ENCODE data around the gene ESRRB.

The ESRRB gene

DNA sequence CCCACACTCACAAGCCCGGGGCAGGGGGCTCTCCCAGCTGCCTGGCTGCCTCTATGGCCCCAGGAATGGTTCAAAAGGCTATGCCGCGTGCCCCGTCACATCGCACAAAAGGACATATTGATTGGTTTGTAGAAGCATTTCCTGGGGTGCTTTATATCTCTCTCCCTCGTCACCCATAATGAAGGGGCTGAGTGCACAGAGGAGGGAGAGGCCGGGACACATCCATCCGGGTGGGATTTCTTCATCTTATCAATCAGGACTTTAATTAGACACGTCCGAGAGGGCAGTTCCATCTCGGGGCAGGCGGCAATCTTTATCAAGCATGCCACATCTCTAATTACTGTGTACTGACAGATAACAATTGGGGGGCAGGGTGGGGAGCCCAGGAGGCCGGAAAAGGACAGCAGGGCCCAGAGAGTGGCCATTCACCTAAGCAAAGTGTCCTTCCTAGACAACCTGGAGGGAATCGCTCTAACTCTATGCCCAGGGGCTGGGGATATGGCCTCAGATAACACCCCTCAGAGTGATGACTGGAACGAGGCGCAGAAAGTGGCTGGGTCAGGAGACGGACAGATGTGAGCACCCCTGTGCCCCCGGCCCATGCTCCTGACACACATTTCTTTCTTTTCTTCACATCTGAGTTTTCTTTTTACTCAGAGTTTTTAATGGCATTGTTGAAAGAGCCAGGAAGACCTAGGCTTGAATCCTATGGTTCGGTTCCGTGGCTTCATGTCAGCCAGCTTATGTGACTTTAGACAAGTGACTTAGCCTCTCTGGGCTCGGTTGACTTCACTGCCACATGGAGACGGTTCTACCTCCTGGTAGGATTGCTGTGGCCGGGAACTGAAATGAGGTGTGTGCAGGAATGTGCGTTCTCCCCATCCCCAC lies 36.0 kb upstream of the ESRRB start:
- no peaks in the 10 kb centered on the region for H3K36me3 ChIP-seq (ENCODE audit: insufficient read depth, low read length)
- no peaks in the 10 kb centered on the region for H3K9me3 ChIP-seq (ENCODE audit: low read length)
- no peak overlapping the region for H2AFZ ChIP-seq (ENCODE audit: low read depth, low read length)
- H3K4me3 ChIP-seq (ENCODE audit: low read length), result no peak overlapping the region
- no peaks in the 10 kb centered on the region for H3K4me1 ChIP-seq (ENCODE audit: insufficient read depth, low read length)
- H3K27me3 ChIP-seq (ENCODE audit: insufficient read depth, low read length), result no peaks in the 10 kb centered on the region

DNA sequence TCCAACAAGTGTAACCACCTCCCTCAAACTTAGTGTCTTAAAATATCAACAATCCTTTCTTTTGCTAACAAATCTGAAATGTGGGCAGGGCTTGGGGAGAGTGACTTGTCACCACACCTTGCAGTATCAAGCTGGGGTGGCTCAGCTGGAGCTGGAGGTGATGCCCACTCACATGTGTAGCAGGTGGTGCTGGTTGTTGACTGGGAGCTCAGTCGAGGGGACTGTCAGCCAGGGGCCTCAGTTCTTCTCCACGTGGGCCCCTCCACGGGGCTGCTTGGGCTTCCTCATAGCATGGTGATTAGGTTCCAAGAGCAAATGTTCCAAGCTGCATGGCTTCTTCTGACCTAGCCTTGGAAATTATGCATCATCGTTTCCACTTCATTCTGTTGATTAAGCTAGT lies 32.6 kb upstream of the ESRRB start:
- H3K27me3 ChIP-seq (ENCODE audit: insufficient read depth, low read length), result no peaks in the 10 kb centered on the region
- no peaks in the 10 kb centered on the region for H3K4me1 ChIP-seq (ENCODE audit: insufficient read depth, low read length)
- H3K4me3 ChIP-seq (ENCODE audit: low read length), result no peak overlapping the region
- H3K36me3 ChIP-seq (ENCODE audit: insufficient read depth, low read length), result no peaks in the 10 kb centered on the region
- H3K9me3 ChIP-seq (ENCODE audit: low read length), result no peaks in the 10 kb centered on the region
- no peak overlapping the region for H2AFZ ChIP-seq (ENCODE audit: low read depth, low read length)

DNA sequence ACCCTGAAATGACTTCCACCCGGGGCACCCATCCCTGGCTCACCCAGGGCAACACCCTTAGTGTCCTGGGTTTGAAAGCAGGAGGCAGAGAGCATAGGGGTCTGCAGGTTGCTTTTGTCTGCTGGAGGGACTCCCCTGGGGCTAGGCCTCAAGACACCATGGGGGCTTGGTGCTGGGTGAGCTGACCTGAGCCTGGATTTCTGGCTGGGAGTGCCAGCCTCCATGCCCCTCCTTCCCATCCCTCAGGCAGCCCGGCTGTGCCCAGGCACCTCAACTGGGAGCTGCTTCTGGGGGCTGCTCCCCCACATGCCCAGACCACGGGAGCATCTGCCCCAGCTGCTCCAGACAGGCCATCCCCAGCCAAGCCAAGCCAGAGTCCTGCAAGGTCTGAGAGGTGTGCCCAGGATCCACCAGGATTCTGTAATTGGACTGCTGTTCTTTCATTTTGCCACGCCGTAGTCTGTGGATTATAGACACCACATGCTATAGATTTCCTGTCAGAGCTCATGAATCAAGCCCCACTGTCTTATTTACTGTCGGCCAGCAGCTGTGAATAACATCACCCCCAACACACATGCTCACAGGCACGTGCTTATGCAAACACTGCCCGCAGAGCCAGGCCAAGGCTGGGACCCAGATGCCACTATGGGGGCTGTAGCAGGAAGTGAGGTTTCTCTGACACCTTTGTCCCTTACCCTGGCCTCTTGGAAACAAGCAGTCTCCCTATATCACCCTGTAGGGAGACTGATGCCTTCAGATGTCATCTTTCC lies 29.4 kb upstream of the ESRRB start:
- Histone ChIP-seq H3K4me1 (ENCODE audit: insufficient read depth, low read length) (peaks cover 8% of the 10 kb centered on the region), H2AFZ (ENCODE audit: low read depth, low read length) (no peak overlapping the region), H3K27me3 (ENCODE audit: insufficient read depth, low read length) (no peaks in the 10 kb centered on the region), H3K9me3 (ENCODE audit: low read length) (no peaks in the 10 kb centered on the region), H3K4me3 (ENCODE audit: low read length) (no peak overlapping the region), H3K36me3 (ENCODE audit: insufficient read depth, low read length) (no peaks in the 10 kb centered on the region)

DNA sequence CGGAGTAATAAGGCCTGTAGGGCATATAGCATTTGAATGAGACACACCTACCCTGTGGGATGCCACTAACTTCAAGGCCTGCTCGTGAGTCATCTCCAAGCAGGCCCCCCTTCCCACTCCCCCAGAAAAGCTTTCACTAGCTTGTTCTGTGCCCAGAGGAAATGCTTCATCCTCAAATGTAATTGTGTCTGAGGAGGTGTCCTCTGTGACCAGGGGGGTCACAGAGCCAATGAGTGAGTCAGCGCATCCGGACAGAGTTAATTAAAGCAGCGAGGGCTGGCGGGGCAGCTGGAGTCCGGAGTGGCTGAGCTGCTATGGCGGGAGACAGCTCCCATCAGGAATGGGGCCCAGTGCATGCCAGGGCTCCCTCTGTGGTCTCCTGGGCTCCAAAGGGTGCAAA lies 27.0 kb upstream of the ESRRB start:
- Histone ChIP-seq H3K36me3 (ENCODE audit: insufficient read depth, low read length) (no peaks in the 10 kb centered on the region), H3K4me1 (ENCODE audit: insufficient read depth, low read length) (peaks cover 8% of the 10 kb centered on the region), H3K4me3 (ENCODE audit: low read length) (no peak overlapping the region), H3K27me3 (ENCODE audit: insufficient read depth, low read length) (no peaks in the 10 kb centered on the region), H2AFZ (ENCODE audit: low read depth, low read length) (no peak overlapping the region), H3K9me3 (ENCODE audit: low read length) (no peaks in the 10 kb centered on the region)

DNA sequence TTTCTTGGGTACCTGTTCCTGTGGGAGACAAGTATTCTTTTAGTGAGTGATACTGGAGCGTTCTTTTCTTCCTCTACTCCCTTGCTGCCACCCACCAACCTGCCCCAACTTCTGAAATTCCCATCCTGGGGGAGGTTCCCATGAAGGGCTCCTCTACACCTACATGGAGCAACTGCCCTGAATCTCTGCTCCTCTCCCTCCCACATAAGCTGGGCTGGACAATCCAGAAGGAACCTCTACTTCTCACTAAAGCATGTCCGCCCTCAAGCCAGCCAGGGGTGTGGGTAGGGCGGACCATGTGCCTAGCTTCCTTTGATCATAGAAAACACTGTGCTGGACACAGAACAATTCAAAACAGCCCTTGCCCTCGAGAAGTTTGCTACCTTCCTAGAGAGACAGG lies 25.9 kb upstream of the ESRRB start:
- Histone ChIP-seq H2AFZ (ENCODE audit: low read depth, low read length) (no peak overlapping the region), H3K27me3 (ENCODE audit: insufficient read depth, low read length) (no peaks in the 10 kb centered on the region), H3K4me1 (ENCODE audit: insufficient read depth, low read length) (peaks cover 8% of the 10 kb centered on the region), H3K9me3 (ENCODE audit: low read length) (no peaks in the 10 kb centered on the region), H3K36me3 (ENCODE audit: insufficient read depth, low read length) (no peaks in the 10 kb centered on the region), H3K4me3 (ENCODE audit: low read length) (no peak overlapping the region)

DNA sequence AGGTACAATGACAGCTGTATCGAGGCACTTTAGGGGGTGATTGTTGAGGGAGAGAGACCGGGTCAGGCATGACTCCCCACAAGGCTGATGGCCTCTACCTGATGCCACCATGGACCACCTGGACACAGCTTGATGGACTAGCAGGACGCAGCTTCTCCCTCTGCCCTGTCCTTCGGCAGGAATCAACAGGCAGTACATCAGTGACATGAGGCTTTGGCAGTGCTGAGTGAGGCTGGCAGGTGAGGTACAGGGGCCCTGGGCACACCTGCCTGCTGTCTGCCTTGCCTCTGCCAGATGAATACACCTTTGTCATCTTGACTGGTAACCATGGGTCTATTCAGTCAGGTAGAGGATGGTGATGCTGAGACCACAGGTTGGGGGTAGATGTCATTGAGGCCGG lies 25.3 kb upstream of the ESRRB start:
- H3K4me3 ChIP-seq (ENCODE audit: low read length), result no peak overlapping the region
- no peaks in the 10 kb centered on the region for H3K9me3 ChIP-seq (ENCODE audit: low read length)
- no peak overlapping the region for H2AFZ ChIP-seq (ENCODE audit: low read depth, low read length)
- H3K4me1 ChIP-seq (ENCODE audit: insufficient read depth, low read length), result peaks cover 8% of the 10 kb centered on the region
- H3K27me3 ChIP-seq (ENCODE audit: insufficient read depth, low read length), result no peaks in the 10 kb centered on the region
- no peaks in the 10 kb centered on the region for H3K36me3 ChIP-seq (ENCODE audit: insufficient read depth, low read length)

DNA sequence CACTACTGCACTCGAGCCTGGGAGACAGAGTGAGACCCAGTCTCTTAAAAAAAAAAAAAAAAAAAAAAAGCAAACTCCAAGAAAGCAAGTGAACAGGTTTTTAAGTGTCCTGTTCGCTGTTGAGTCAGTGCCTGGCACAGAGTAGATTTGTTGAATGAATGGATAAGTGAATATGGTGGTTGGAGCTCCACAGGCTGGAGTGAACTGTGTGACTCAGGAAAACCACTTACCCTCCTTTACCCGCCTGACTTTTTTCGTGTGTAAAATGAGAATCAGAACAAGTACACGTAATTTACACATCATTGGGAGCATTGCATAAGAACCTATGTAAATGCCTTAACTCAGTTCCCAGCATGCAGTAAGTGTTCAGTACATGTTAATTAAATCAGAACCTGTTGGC lies 24.0 kb upstream of the ESRRB start:
- Histone ChIP-seq H3K9me3 (ENCODE audit: low read length) (no peaks in the 10 kb centered on the region), H3K4me1 (ENCODE audit: insufficient read depth, low read length) (peaks cover 8% of the 10 kb centered on the region), H3K27me3 (ENCODE audit: insufficient read depth, low read length) (no peaks in the 10 kb centered on the region), H3K36me3 (ENCODE audit: insufficient read depth, low read length) (no peaks in the 10 kb centered on the region), H2AFZ (ENCODE audit: low read depth, low read length) (no peak overlapping the region), H3K4me3 (ENCODE audit: low read length) (no peak overlapping the region)

DNA sequence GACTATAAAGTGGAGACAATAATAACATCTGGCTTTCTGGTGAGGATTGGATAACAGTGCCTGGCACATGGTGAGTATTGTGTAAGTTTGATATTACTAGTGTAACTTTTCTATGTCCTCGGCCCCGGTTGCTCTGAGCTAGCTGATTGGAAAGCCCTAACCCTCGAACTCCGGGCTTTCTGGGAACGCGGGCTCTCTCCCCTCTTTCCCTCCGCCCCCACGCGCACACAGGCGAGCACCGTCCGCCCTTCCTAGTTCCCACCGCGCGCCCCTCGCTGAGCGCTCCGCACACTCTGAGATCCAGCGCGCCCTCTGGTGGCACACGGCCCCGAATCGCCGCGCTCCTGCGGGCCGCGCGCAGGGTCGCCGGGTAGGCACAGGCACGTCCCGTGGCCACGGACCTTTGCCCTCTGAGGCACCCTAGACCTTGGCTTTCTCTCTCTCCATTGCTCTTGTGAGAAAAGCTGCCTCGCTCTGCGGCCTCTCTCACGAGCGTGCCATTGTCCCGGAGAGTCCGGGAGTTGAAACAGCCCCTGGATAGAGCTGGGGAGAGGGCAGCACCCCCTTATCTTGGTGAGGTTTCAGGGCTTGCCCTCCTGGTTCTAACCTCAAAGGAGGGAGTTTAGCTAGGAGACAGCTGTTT lies 23.2 kb upstream of the ESRRB start:
- Histone ChIP-seq H3K27me3 (ENCODE audit: insufficient read depth, low read length) (no peaks in the 10 kb centered on the region), H2AFZ (ENCODE audit: low read depth, low read length) (no peak overlapping the region), H3K9me3 (ENCODE audit: low read length) (no peaks in the 10 kb centered on the region), H3K4me3 (ENCODE audit: low read length) (no peak overlapping the region), H3K4me1 (ENCODE audit: insufficient read depth, low read length) (peaks cover 8% of the 10 kb centered on the region), H3K36me3 (ENCODE audit: insufficient read depth, low read length) (no peaks in the 10 kb centered on the region)

DNA sequence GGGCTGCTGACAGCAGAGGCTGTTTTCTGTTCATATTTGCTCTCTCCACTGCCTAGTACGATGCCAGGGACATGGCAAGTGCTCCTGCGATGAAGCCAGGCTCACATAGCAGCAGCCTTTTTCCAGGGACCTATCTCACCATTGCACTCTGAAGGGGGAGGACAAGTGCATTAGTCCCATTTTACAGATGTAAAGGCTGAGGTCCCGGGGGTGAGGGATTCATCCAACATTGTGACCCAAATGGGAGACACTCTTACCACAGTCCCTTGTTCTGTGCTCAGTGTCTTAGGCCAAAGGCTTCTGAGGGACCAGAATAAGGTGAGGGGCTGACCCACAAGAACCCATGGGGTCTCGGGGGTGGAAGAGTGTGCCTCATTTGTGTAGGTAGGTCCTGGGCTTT lies 21.6 kb upstream of the ESRRB start:
- Histone ChIP-seq H3K27me3 (ENCODE audit: insufficient read depth, low read length) (no peaks in the 10 kb centered on the region), H3K4me1 (ENCODE audit: insufficient read depth, low read length) (peaks cover under 1% of the 10 kb centered on the region), H3K4me3 (ENCODE audit: low read length) (no peak overlapping the region)

DNA sequence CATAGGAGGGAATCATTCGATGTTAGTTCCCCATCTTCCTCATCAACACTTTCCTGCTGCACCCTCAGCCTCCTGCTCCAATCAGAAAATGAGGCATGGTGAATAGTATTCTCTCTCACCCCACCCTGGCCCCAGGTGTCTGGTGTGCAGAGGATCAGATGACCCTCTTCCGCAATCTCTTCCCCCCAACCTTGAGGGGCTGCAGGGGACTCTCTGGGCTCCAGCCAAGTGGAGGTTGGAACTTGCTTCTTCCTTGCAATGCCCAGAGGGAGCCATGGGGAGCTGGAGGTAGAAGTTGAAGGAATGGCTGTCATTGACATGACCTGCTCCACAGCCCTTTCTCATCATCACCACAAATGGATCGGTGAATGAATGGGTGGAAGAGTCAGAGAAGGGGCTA lies 20.2 kb upstream of the ESRRB start:
- Histone ChIP-seq H3K9me3 (ENCODE audit: low read length) (no peaks in the 10 kb centered on the region), H3K27me3 (ENCODE audit: insufficient read depth, low read length) (no peaks in the 10 kb centered on the region), H3K4me3 (ENCODE audit: low read length) (no peak overlapping the region), H3K36me3 (ENCODE audit: insufficient read depth, low read length) (no peaks in the 10 kb centered on the region), H2AFZ (ENCODE audit: low read depth, low read length) (no peak overlapping the region), H3K4me1 (ENCODE audit: insufficient read depth, low read length) (no peaks in the 10 kb centered on the region)

More for the DNA sequence above, 21.6 kb upstream of the ESRRB start:
- Histone ChIP-seq H2AFZ (ENCODE audit: low read depth, low read length) (no peak overlapping the region), H3K9me3 (ENCODE audit: low read length) (no peaks in the 10 kb centered on the region), H3K36me3 (ENCODE audit: insufficient read depth, low read length) (no peaks in the 10 kb centered on the region)

DNA sequence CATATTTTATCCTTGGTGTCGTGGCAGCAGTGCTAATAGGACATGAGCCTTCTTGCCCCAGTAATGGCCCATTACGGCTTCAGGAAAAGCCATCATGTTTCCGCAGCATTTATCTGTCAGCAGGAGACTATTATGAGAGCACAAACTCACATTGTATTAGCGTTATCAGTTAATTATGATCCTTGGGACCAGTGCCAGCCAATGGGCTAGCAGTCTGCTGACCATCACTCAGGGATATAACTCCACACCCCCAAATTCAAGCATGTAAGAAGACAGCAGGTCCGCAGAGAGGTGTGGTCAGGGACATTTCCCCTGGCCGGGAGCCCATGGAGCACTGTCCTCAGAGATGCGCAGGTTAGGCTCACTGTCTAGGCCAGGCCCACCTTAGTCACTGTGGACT lies 4.9 kb upstream of the ESRRB start:
- Histone ChIP-seq H3K27me3 (ENCODE audit: insufficient read depth, low read length) (peaks cover 32% of the 10 kb centered on the region), H3K4me3 (ENCODE audit: low read length) (no peak overlapping the region), H3K4me1 (ENCODE audit: insufficient read depth, low read length) (peaks cover under 1% of the 10 kb centered on the region), H3K9me3 (ENCODE audit: low read length) (no peaks in the 10 kb centered on the region), H2AFZ (ENCODE audit: low read depth, low read length) (no peak overlapping the region), H3K36me3 (ENCODE audit: insufficient read depth, low read length) (no peaks in the 10 kb centered on the region)

DNA sequence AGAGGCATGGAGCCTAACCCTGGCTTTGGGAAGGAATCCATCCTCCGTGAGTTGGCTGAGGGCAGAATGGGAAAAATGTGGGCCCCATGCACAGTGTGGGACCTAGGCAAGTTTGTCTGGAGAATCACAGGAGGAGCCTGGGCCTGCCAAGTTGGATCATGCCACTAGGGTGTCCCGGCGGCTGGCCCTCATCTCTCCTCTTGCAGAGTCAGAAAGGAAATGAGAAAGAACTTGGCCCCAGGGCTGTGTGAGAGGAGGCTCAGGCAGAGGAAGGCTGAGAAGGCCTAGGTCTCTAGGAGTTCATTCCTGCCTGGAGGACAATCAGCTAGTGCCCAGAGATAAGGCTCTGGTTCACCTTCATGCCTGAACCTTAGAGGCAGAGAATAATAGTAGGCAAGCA lies 2.5 kb upstream of the ESRRB start:
- Histone ChIP-seq H3K4me3 (ENCODE audit: low read length) (no peak overlapping the region), H2AFZ (ENCODE audit: low read depth, low read length) (no peak overlapping the region), H3K27me3 (ENCODE audit: insufficient read depth, low read length) (peaks cover 56% of the 10 kb centered on the region), H3K36me3 (ENCODE audit: insufficient read depth, low read length) (no peaks in the 10 kb centered on the region), H3K9me3 (ENCODE audit: low read length) (no peaks in the 10 kb centered on the region), H3K4me1 (ENCODE audit: insufficient read depth, low read length) (peaks cover 16% of the 10 kb centered on the region)

DNA sequence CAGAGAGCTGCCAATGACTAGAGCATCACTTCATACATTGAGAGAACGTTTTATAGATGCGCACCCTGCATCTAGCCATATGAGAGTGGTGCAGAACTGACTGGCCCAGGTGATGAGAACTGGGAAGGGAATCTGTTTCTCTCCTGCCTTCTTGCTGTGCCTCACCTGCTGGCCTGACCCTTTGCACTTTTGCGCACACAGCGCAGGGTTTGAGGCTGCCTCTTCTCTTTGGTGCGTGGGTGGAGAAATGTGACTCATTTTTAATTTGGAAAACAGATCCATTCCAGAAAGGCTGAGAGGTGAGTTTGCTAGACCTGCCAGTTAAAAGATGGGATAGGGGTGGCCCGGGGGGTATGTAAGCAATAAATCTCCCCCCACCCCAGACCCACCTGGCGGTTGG lies 453 bp upstream of the ESRRB start:
- H3K27me3 ChIP-seq (ENCODE audit: insufficient read depth, low read length), result peaks cover 73% of the 10 kb centered on the region
- H3K4me1 ChIP-seq (ENCODE audit: insufficient read depth, low read length), result peaks cover 16% of the 10 kb centered on the region
- H3K9me3 ChIP-seq (ENCODE audit: low read length), result no peaks in the 10 kb centered on the region
- no peaks in the 10 kb centered on the region for H3K36me3 ChIP-seq (ENCODE audit: insufficient read depth, low read length)
- H3K4me3 ChIP-seq (ENCODE audit: low read length), result no peak overlapping the region
- no peak overlapping the region for H2AFZ ChIP-seq (ENCODE audit: low read depth, low read length)

Data from neuron (in vitro differentiated cells).